Measurements from ENCODE around the gene HDLBP.

HDLBP gene

DNA sequence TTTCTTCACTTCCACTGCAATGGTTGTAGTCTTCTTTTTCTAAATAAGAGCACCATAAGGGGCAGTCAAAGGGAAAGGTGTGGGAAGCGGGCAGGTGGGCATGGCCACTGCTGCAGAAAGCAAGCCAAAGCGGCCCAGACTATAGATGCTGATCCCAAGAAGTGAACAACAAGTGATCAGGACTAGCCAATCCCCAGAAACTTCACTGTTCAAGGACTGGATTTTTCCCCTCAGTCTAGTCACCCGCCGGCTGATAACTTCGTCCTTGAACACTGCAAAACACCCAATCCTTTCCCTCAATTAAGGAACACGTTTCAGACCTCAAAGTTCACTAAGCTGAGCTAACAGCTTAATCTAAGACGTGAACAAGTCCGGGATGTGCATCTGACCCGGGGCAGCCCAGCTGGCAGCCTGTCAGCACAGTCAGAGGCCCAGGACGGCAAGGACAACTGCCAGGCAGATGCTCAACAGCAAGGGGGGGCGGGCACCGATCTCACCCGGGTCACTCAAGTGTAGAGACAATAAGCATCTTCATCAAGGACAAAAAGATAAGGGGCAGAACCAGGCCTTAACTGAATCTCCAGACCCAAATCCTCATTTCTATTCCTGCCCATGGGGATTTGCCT is 59.8 kb downstream of the HDLBP start:
- no peak for DNase-seq (ENCODE audit: low read depth in 2 of 2)

DNA sequence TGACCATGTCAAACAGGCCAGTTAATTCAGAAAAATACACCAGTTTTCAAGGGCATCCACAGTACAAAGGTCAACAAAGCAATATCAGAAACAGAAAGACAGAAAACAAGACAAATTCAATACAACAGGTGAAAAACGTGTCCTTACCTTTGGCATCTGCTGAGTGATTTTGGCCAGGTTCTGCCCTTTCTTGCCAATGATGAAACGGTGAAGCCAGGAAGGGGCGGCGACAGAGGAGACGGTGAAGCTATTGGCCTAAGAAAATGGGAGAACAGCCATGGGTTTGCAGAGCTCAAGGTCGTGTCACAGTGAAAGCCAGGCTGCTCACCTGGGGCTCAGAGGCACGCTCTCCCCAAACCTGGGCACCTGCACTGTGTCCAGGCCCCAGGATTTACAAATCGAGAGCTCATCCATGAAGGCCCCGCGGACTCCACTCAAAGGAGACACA is 60.5 kb downstream of the HDLBP start:
- no peak for DNase-seq (ENCODE audit: low read depth in 2 of 2)

DNA sequence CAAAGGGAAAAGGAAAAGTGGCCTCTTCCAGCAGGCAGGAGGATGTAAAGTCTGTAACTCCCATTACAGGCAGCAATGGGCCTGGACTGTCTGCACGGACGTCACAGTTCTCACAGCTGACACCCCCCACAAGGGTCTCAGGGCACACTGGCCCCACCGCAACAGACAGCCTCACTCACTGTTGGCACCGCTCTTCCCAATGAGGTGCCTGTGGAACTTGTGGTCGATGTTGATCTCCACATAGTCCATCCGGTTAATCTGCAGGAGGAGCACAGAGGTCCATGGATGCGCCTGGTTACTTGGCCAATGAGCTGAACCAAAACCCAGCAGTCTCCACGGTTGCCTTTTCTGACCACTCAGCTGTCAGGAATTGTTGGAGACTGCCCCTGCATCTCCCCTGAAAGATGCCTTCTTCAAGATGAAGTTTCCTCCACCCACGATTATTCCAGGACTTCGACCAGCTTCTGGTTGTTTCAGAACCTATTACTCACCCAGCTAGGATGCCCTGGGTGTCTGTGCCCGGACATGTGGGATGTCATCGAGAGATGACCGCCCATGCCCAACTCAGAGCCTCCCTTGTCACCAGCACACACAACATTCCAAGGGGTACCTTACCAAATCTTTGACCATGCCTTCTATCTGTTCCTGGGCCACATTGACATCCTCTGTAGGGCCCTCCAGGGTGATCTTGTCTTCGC is 62.5 kb downstream of the HDLBP start:
- DNase-seq (ENCODE audit: low read depth in 2 of 2): no peak

DNA sequence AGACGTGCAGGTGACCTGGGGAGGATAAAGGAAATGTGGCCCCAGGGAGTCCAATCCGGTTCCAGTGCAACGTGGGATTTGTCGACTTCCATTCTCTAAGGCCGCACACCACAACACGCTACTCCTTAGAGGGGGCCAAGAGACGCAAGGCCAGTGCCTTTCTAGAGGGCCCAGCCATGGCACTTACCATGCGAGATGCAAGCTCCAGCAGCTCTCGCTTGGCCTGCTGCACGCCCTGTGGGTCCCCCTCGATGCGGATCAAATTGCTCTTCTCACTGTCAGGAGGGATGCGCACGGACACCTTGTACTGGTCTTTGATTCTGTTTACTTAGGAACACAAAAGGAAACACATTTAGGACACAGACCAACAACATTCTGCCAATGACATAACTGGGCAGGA is 65.8 kb downstream of the HDLBP start:
- DNase-seq (ENCODE audit: low read depth in 2 of 2): no peak

GRCh38 chr2:241248897-241249296 is 66.6 kb downstream of the HDLBP start:
- no peak for DNase-seq (ENCODE audit: low read depth in 2 of 2)

DNA sequence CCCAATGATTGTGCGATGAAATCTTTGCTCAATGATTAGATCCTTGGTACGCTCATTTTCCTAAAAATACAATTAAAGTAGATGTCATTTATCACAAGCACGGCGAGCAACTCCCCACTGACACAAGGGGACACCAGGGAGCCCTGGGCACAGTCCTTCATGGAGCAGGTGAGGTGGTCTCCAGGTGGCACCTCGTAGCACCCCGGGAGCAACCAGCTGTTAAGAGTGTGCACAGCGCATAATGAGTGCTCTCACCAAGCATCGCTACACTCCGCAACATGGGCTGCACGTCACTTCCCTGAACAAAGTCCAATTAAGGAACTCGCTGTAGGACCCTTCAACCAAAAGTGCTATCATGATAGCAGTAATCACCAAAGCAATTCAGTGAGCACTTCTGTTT is 67.2 kb downstream of the HDLBP start:
- DNase-seq (ENCODE audit: low read depth in 2 of 2): no peak

DNA sequence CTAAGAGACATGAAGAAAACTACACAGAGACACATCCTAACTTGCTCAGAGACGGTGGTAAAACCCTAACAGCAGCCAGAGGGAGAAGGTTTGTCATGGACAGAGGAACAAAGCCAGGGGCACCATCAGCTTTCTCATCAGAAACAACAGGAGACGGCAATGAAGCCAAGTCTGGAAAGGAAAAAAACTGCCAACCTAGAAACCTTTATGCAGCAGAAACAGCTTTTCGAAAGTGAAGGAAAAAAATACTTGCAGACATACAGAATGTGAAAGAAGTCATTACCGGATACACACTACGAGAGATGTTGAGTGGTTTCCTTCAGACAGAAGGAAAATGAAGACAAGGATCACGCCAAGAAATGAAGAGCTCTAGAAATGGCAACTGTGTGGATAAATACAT is 71.1 kb downstream of the HDLBP start:
- no peak for DNase-seq (ENCODE audit: low read depth in 2 of 2)

DNA sequence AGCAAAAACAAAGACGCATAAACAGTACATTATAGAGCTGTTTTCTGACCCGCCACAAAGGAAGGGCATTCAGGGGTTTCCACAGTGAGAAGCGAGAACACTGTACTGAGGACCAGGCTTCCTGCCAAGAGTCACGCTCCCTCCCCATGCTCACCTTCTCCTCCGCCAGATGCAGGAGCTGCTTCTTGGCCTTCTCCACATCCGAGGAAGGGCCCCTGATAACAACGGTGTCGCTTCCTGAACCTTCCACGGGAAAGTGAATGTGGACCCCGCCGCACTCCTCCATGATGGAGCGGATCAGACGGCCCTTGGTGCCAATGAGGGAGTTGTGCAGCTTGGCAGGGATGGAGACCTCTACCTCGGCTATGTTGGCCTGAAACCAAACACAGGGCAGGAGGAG is 73.2 kb downstream of the HDLBP start:
- DNase-seq (ENCODE audit: low read depth in 2 of 2): no peak

- no peak for DNase-seq (ENCODE audit: low read depth in 2 of 2)
These were observed 73.8 kb downstream of the HDLBP start for GRCh38 chr2:241241669-241242068.

- no peak for DNase-seq (ENCODE audit: low read depth in 2 of 2)
These were observed 75.0 kb downstream of the HDLBP start for GRCh38 chr2:241240320-241241004.

DNA sequence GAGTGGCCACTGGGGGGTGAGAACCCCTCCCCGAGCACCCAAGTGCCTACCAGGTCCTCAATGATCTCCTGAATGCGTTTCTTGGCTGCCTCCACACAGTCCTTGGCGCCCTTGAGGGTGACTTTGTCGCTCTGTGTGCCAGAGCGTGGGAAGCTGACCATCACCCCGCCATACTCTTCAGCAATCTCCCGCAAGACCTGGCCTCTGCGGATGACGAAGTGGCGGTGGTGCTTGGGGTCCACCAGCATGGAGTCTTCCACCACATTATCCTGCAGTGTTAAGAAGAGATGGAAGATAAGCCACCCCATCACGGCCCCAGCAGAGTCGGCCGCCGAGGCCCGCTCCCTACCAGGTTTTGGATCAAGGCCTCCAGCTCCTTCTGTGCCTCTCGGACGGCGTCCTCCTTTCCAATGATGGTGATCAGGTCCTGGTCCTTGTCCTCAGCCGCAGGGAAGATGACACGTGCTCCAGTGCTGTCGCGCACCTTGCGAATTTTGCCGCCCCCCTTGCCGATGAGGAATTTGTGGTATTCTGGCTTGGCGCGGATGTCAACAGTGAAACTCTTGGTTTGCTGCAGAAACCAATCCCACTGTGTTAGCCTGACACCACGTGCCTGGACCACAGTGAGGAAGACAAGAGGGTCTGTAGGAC is 75.8 kb downstream of the HDLBP start:
- DNase-seq (ENCODE audit: low read depth in 2 of 2): no peak

- no peak for DNase-seq (ENCODE audit: low read depth in 2 of 2)
These were observed 76.7 kb downstream of the HDLBP start for GRCh38 chr2:241238693-241239198.

GRCh38 chr2:241237949-241238371 is 77.5 kb downstream of the HDLBP start:
- DNase-seq (ENCODE audit: low read depth in 2 of 2): no peak

GRCh38 chr2:241237047-241237446 is 78.4 kb downstream of the HDLBP start:
- no peak for DNase-seq (ENCODE audit: low read depth in 2 of 2)

GRCh38 chr2:241235859-241236593 is 79.4 kb downstream of the HDLBP start:
- no peak for DNase-seq (ENCODE audit: low read depth in 2 of 2)

DNA sequence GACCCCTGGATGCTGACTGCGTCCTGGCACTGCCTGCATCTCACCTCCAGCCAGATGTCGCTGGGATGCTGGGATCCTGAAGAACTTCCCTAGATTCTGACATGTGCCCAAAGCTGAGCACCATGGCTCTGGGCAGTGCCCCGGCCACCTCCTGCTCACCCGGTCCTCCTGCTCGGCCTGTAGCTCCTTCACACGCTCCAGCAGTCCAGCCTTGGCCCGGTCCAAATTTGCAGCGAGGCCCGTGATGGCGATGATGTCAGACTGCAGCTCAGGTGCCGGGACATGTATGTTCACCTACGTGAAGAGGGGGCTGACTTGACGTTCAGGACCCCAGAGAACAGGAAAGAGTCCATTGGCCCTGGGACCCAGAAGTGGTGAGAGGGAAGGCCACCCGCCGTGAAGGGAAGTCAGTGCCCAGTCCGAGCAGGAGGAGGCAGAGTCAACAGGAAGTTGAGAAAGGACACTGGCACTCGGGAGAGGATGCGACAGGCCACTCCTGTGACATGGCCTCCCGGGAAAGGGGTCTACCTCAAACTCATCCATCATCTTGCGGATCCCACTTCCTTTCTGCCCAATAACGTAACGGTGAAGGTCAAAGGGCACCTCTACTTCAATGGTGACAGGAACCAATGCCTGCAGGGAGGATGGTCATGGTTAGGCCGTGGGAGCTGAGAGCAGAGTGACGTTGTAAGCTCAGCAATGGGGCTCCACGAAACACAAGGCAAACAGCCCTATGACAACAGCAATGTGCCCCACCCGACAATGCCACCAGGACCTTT is 80.3 kb downstream of the HDLBP start:
- no peak for DNase-seq (ENCODE audit: low read depth in 2 of 2)

- DNase-seq (ENCODE audit: low read depth in 2 of 2): no peak
These were observed 81.2 kb downstream of the HDLBP start for GRCh38 chr2:241234066-241234790.

GRCh38 chr2:241232736-241233575 is 82.5 kb downstream of the HDLBP start:
- DNase-seq (ENCODE audit: low read depth in 2 of 2): no peak

- DNase-seq (ENCODE audit: low read depth in 2 of 2): no peak
These were observed 85.0 kb downstream of the HDLBP start for GRCh38 chr2:241230435-241230834.
